A549 (cell line): ENCODE data around the gene DIAPH1. TPM values are rescaled to one million over a fixed set of nuclear protein-coding genes. Genes with fewer than 3 reads are reported as not detected.

ENCODE experiments used
- ATAC-seq, 2 experiments: fragments of 200-7000 bp in 1 of 2; fragments of >200 bp in 1 of 2; cut with Nextera tagmentation in 1 of 2; cut with Tn5 transposase in 1 of 2; 3 replicates each; pipeline versions ENCODE4 v1.8.0 to v1.9.1; 2018 to 2020; ENCODE audit warnings: mild to moderate bottlenecking in 1 of 2, moderate library complexity in 1 of 2
- CTCF ChIA-PET: fragments of 300-600 bp; sonication (Branson Sonifier 250); formaldehyde crosslinking; extraction: SDS; loops from one replicate; lab custom pipeline; 2021; ENCODE audit warnings: antibody characterized with exemption, inconsistent platforms; lab: Yijun Ruan, JAX
- POLR2A ChIA-PET: fragments of 350-600 bp; formaldehyde crosslinking; extraction: SDS; loops from one replicate; lab custom pipeline; 2021; ENCODE audit warnings: antibody characterized with exemption, inconsistent platforms; lab: Yijun Ruan, JAX
- DNase-seq, 2 experiments: peaks; one replicate each; pipeline versions ENCODE4 v3.0.0 to v3.0.0-alpha.2; 2011 to 2016; ENCODE audit warnings: low read depth in 1 of 2, low spot score in 1 of 2
- FAIRE-seq: peaks from 2 replicates; lab custom pipeline; 2011; peaks lifted over from hg19 to GRCh38; lab: Jason Lieb, UNC
- H3K27ac ChIP-seq, 2 experiments: fragments of >200 bp; sonication (Bioruptor Twin); formaldehyde crosslinking; 3 replicates each; pipeline ENCODE4 v1.5.1; 2016 to 2017
- H3K4me1 ChIP-seq: fragments of >200 bp; sonication (Bioruptor Twin); formaldehyde crosslinking; 3 replicates; pipeline ENCODE4 v1.6.1; 2016
- H3K4me2 ChIP-seq: fragments of >200 bp; sonication (Bioruptor Twin); formaldehyde crosslinking; 3 replicates; pipeline ENCODE4 v1.6.1; 2016
- H3K4me3 ChIP-seq: fragments of >200 bp; sonication (Bioruptor Twin); formaldehyde crosslinking; 3 replicates; pipeline ENCODE4 v1.5.1; 2016
- H3K9me3 ChIP-seq: fragments of >200 bp; sonication (Bioruptor Twin); formaldehyde crosslinking; 3 replicates; pipeline ENCODE4 v1.6.1; 2016
- CEBPB ChIP-seq, 2 experiments: fragments of >200 bp in 1 of 2; sonication (Bioruptor Twin) in 1 of 2; formaldehyde crosslinking in 1 of 2; IDR thresholded peaks; 2 replicates each; pipeline ENCODE4 v1.6.1; 2012 to 2016
- ESRRA ChIP-seq: fragments of 150-350 bp; IDR thresholded peaks from 2 replicates; pipeline ENCODE4 v1.6.1; 2014; ENCODE audit warnings: mild to moderate bottlenecking, low read length, borderline replicate concordance
- FOSL2 ChIP-seq, 2 experiments: fragments of 450-650 bp in 1 of 2; fragments of >200 bp in 1 of 2; sonication (Bioruptor Twin) in 1 of 2; formaldehyde crosslinking; IDR thresholded peaks; 2 replicates each; pipeline versions ENCODE4 v1.5.0 to v1.6.1; 2016 to 2020; ENCODE audit warnings: mild to moderate bottlenecking in 1 of 2, moderate library complexity in 1 of 2
- FOXS1 ChIP-seq: fragments of 250-450 bp; sonication (Bioruptor Pico); IDR thresholded peaks from 2 replicates; pipeline ENCODE4 v1.5.0; 2020; ENCODE audit warnings: mild to moderate bottlenecking, moderate library complexity
- JUN ChIP-seq, 2 experiments: fragments of >200 bp; sonication (Bioruptor Twin); formaldehyde crosslinking; IDR thresholded peaks; 2 replicates in 1 of 2; 3 replicates in 1 of 2; pipeline ENCODE4 v1.6.1; 2016 to 2017
- KDM1A ChIP-seq: fragments of 200-600 bp; sonication (generic); IDR thresholded peaks from 2 replicates; pipeline ENCODE4 v1.6.1; 2016; ENCODE audit warnings: low read depth, mild to moderate bottlenecking
- KDM5A ChIP-seq: fragments of 200-600 bp; sonication (generic); IDR thresholded peaks from 2 replicates; pipeline ENCODE4 v1.6.1; 2016; ENCODE audit warnings: antibody characterized with exemption, mild to moderate bottlenecking
- NR3C1 ChIP-seq: fragments of >200 bp; sonication (Bioruptor Twin); formaldehyde crosslinking; IDR thresholded peaks from 3 replicates; pipeline ENCODE4 v1.6.1; 2017
- PHF8 ChIP-seq: fragments of 200-600 bp; sonication (generic); IDR thresholded peaks from 2 replicates; pipeline ENCODE4 v1.6.1; 2016; ENCODE audit warnings: low read depth, mild to moderate bottlenecking, antibody characterized with exemption, moderate library complexity, borderline replicate concordance
- POLR2A ChIP-seq: IDR thresholded peaks from 2 replicates; pipeline ENCODE4 v1.6.1; 2012; ENCODE audit warnings: mild to moderate bottlenecking, low read length
- RAD21 ChIP-seq, 2 experiments: fragments of >200 bp in 1 of 2; sonication (Bioruptor Twin) in 1 of 2; formaldehyde crosslinking in 1 of 2; IDR thresholded peaks in 1 of 2; conservative IDR thresholded peaks in 1 of 2; 2 replicates in 1 of 2; 3 replicates in 1 of 2; pipeline ENCODE4 v1.6.1; 2012 to 2018; ENCODE audit warnings: inconsistent platforms in 1 of 2
- RARB ChIP-seq: fragments of 250-450 bp; sonication (Bioruptor Pico); IDR thresholded peaks from 2 replicates; pipeline ENCODE4 v1.8.0; 2021; ENCODE audit warnings: mild to moderate bottlenecking, moderate library complexity
- RCOR1 ChIP-seq: fragments of 150-350 bp; IDR thresholded peaks from 2 replicates; pipeline ENCODE4 v1.6.1; 2014; ENCODE audit warnings: antibody characterized with exemption, low read length, low read depth
- RNF2 ChIP-seq: fragments of 200-600 bp; sonication (generic); IDR thresholded peaks from 2 replicates; pipeline ENCODE4 v1.6.1; 2016; ENCODE audit warnings: low read depth, mild to moderate bottlenecking, antibody characterized with exemption, moderate library complexity, borderline replicate concordance
- SMC3 ChIP-seq: fragments of >200 bp; sonication (Bioruptor Twin); formaldehyde crosslinking; IDR thresholded peaks from 3 replicates; pipeline ENCODE4 v1.6.1; 2018; ENCODE audit warnings: inconsistent platforms
- ZFP36 ChIP-seq: fragments of 450-650 bp; IDR thresholded peaks from 2 replicates; pipeline ENCODE4 v1.6.1; 2014; ENCODE audit warnings: borderline replicate concordance; ENCODE audit not compliant: partially characterized antibody
- ZSCAN20 ChIP-seq: fragments of 250-450 bp; sonication (Bioruptor Pico); IDR thresholded peaks from 2 replicates; pipeline ENCODE4 v1.8.0; 2022; ENCODE audit warnings: mild to moderate bottlenecking, moderate library complexity
- whole genome bisulfite sequencing: methylation state at CpG from one replicate; pipeline ENCODE4 v1.1.6; 2017; ENCODE audit errors: missing lambda C conversion rate; 5-methylcytosine and 5-hydroxymethylcytosine counted together
- polyA plus RNA-seq, 4 experiments: library from polyadenylated mRNA; depleted of rRNA in 3 of 4; stranded (reverse); fragments of >200 nt; fragmentation: RNase III in 1 of 4; extraction: RNeasy Plus Mini Kit Qiagen cat#74134 plus additional on column Dnase treatment in 1 of 4; gene quantifications; 2 replicates in 3 of 4; 3 replicates in 1 of 4; pipeline ENCODE4 v1.2.3, GENCODE V29; 2011 to 2017
- TF ChIP-seq, protein P1 (sequence below): fragments of 200-600 bp; sonication (generic); IDR thresholded peaks from 2 replicates; pipeline ENCODE4 v1.6.1; 2016; ENCODE audit warnings: antibody characterized with exemption, mild to moderate bottlenecking, moderate library complexity
- TF ChIP-seq, protein P2 (sequence below): fragments of >200 bp; sonication (Bioruptor Twin); formaldehyde crosslinking; IDR thresholded peaks from 3 replicates; pipeline ENCODE4 v1.6.1; 2016
- TF ChIP-seq, protein P3 (sequence below): fragments of >200 bp; sonication (Bioruptor Twin); formaldehyde crosslinking; IDR thresholded peaks from 3 replicates; pipeline ENCODE4 v1.5.1; 2016

DIAPH1 gene
- polyA plus RNA-seq, 2 of the 4 experiments (the other 2 are of a cell fraction), result 53.4 to 59.8 TPM

DNA sequence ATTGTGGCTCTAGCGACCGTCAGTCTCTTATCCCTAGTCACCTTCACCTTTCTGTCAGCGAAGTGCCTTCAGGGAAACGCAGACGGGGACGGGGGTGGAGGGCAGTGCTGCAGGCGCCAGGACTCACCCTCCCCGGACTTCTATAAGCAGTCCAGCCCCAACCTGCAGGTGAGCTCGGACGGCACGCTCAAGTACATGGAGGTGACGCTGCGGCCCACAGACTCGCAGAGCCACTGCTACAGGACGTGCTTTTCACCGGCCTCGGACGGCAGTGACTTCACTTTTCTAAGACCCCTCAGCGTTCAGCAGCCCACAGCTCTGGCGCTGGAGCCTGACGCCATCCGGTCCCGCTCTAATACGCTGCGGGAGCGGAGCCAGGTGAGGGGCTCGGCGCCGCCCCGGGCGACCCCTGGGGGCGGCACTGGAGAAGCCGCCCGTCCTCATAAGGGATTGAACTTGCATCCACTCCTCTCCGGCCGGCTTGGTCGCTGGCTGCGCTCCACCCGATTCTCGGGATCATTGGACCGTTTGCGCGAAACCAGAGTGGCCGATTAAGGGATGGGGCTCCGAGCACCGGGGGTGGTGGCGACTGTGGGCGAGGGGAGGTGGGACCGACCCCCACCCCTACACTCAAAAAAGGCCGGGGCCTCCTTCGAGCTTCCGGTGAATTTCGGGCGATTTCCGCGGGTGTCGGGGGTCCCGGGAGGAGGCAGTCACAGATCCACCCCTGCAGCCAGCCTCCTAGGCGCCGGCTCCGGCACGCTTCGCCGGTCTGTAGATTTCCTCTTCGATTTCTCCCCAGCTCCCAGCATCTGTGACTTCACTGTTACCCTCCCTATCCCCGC lies 127.3 kb downstream of the DIAPH1 start:
- ChIA-PET POLR2A (no interaction called here), CTCF (interaction anchor here (0.6 to 3.0 kb wide), 5 partner anchors 9 to 76 kb away, joined by 3 to 16 read pairs (median 4); no protein-coding TSS in a partner anchor)
- DNase-seq (no peak), ATAC-seq (no peak), FAIRE-seq (no peak)
- H3K27ac ChIP-seq, result no peak overlapping the region
- no peak for TF ChIP-seq FOSL2 (IDR thresholded peaks at IDR 0.05)
- TF ChIP-seq FOSL2 (CRISPR knock-in tag; IDR thresholded peaks at IDR 0.05), result no peak
- no peak for TF ChIP-seq FOXS1 (CRISPR knock-in tag)
- no peak for TF ChIP-seq NR3C1
- no peak for TF ChIP-seq ESRRA
- no peak for TF ChIP-seq KDM5A
- TF ChIP-seq PHF8, result no peak
- TF ChIP-seq ZSCAN20 (CRISPR knock-in tag), result no peak
- no peak for TF ChIP-seq CEBPB (IDR thresholded peaks at IDR 0.05)
- TF ChIP-seq RAD21 (conservative IDR thresholded peaks at IDR 0.05 in 1 of 2, IDR thresholded peaks at IDR 0.05 in 1 of 2), result no peak
- no peaks in the 10 kb centered on the region for H3K9me3 ChIP-seq
- H3K4me3 ChIP-seq, result no peak overlapping the region
- H3K4me1 ChIP-seq, result no peaks in the 10 kb centered on the region
- no peak overlapping the region for H3K4me2 ChIP-seq
- WGBS, result 74% methylated on average over 52 of the region's 66 CpGs

DNA sequence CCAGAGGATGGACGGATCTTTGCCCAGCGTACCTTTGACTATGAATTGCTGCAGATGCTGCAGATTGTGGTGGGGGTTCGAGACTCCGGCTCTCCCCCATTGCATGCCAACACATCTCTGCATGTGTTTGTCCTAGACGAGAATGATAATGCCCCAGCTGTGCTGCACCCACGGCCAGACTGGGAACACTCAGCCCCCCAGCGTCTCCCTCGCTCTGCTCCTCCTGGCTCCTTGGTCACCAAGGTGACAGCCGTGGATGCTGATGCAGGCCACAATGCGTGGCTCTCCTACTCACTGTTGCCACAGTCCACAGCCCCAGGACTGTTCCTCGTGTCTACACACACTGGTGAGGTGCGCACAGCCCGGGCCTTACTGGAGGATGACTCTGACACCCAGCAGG lies 128.0 kb downstream of the DIAPH1 start:
- no peak overlapping the region for H3K4me3 ChIP-seq
- FAIRE-seq (no peak), ATAC-seq (no peak), DNase-seq (no peak)
- H3K4me1 ChIP-seq, result no peaks in the 10 kb centered on the region
- ChIA-PET CTCF (interaction anchor here (1.3 to 3.0 kb wide), 3 partner anchors 9 to 33 kb away, joined by 3 to 16 read pairs (median 4); no protein-coding TSS in a partner anchor), POLR2A (no interaction called here)
- TF ChIP-seq ESRRA (no peak), JUN (IDR thresholded peaks at IDR 0.05) (no peak), RCOR1 (no peak)
- TF ChIP-seq, protein P1, sequence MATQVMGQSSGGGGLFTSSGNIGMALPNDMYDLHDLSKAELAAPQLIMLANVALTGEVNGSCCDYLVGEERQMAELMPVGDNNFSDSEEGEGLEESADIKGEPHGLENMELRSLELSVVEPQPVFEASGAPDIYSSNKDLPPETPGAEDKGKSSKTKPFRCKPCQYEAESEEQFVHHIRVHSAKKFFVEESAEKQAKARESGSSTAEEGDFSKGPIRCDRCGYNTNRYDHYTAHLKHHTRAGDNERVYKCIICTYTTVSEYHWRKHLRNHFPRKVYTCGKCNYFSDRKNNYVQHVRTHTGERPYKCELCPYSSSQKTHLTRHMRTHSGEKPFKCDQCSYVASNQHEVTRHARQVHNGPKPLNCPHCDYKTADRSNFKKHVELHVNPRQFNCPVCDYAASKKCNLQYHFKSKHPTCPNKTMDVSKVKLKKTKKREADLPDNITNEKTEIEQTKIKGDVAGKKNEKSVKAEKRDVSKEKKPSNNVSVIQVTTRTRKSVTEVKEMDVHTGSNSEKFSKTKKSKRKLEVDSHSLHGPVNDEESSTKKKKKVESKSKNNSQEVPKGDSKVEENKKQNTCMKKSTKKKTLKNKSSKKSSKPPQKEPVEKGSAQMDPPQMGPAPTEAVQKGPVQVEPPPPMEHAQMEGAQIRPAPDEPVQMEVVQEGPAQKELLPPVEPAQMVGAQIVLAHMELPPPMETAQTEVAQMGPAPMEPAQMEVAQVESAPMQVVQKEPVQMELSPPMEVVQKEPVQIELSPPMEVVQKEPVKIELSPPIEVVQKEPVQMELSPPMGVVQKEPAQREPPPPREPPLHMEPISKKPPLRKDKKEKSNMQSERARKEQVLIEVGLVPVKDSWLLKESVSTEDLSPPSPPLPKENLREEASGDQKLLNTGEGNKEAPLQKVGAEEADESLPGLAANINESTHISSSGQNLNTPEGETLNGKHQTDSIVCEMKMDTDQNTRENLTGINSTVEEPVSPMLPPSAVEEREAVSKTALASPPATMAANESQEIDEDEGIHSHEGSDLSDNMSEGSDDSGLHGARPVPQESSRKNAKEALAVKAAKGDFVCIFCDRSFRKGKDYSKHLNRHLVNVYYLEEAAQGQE, result no peak
- H3K9me3 ChIP-seq, result no peaks in the 10 kb centered on the region
- no peak overlapping the region for H3K27ac ChIP-seq
- WGBS, result 59% methylated on average over 8 of the region's 13 CpGs
- no peak overlapping the region for H3K4me2 ChIP-seq

DNA sequence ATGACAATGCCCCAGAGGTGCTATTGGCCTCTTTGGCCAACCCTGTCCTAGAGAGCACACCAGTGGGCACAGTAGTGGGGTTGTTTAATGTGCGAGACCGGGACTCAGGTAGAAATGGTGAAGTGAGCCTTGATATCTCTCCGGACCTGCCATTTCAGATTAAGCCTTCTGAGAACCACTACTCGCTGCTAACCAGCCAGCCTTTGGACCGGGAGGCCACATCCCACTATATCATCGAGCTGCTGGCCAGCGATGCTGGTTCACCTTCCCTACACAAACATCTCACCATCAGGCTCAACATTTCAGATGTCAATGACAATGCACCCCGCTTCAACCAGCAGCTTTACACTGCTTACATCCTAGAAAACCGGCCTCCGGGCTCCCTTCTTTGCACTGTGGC lies 128.5 kb downstream of the DIAPH1 start:
- POLR2A ChIA-PET, result no interaction called here
- CTCF ChIA-PET, result interaction anchor here (1.9 to 3.0 kb wide), 2 partner anchors 10 to 23 kb away, joined by 4 to 16 read pairs; no protein-coding TSS in a partner anchor

More for the DNA sequence above, 128.5 kb downstream of the DIAPH1 start:
- H3K4me2 ChIP-seq, result no peak overlapping the region
- ATAC-seq (no peak), FAIRE-seq (no peak), DNase-seq (no peak)
- no peak overlapping the region for H3K4me3 ChIP-seq
- H3K4me1 ChIP-seq, result no peaks in the 10 kb centered on the region
- TF ChIP-seq, protein P2, sequence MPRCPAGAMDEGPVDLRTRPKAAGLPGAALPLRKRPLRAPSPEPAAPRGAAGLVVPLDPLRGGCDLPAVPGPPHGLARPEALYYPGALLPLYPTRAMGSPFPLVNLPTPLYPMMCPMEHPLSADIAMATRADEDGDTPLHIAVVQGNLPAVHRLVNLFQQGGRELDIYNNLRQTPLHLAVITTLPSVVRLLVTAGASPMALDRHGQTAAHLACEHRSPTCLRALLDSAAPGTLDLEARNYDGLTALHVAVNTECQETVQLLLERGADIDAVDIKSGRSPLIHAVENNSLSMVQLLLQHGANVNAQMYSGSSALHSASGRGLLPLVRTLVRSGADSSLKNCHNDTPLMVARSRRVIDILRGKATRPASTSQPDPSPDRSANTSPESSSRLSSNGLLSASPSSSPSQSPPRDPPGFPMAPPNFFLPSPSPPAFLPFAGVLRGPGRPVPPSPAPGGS, result no peak
- TF ChIP-seq RARB (CRISPR knock-in tag) (no peak), POLR2A (no peak), KDM1A (no peak), ZFP36 (no peak), FOSL2 (IDR thresholded peaks at IDR 0.05) (no peak), FOSL2 (CRISPR knock-in tag; IDR thresholded peaks at IDR 0.05) (no peak), SMC3 (no peak), ESRRA (no peak), RNF2 (no peak), KDM5A (no peak)
- TF ChIP-seq, protein P3, sequence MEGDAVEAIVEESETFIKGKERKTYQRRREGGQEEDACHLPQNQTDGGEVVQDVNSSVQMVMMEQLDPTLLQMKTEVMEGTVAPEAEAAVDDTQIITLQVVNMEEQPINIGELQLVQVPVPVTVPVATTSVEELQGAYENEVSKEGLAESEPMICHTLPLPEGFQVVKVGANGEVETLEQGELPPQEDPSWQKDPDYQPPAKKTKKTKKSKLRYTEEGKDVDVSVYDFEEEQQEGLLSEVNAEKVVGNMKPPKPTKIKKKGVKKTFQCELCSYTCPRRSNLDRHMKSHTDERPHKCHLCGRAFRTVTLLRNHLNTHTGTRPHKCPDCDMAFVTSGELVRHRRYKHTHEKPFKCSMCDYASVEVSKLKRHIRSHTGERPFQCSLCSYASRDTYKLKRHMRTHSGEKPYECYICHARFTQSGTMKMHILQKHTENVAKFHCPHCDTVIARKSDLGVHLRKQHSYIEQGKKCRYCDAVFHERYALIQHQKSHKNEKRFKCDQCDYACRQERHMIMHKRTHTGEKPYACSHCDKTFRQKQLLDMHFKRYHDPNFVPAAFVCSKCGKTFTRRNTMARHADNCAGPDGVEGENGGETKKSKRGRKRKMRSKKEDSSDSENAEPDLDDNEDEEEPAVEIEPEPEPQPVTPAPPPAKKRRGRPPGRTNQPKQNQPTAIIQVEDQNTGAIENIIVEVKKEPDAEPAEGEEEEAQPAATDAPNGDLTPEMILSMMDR, result no peak
- H3K9me3 ChIP-seq, result no peaks in the 10 kb centered on the region
- no peak overlapping the region for H3K27ac ChIP-seq
- WGBS, result 76% methylated on average over 10 of the region's 10 CpGs
